Nephron progenitor cell (in vitro differentiated cells): Measurements from ENCODE around the gene MAP7.
A peak's percentile ranks its signal among the peaks of the same experiment; 100 is the strongest.

Source experiments
- DNase-seq: peaks from one replicate; pipeline ENCODE4 v3.0.0; 2021
- H3K27ac Mint-ChIP-seq: 2 replicates; pipeline ENCODE4 v1.8.0; 2021; ENCODE audit warnings: mild to moderate bottlenecking, moderate library complexity, mixed read lengths
- H3K27me3 Mint-ChIP-seq: 2 replicates; pipeline ENCODE4 v1.8.0; 2021; ENCODE audit warnings: mild to moderate bottlenecking, low read depth, mixed read lengths; ENCODE audit not compliant: poor library complexity
- H3K36me3 Mint-ChIP-seq: 2 replicates; pipeline ENCODE4 v1.8.0; 2021; ENCODE audit warnings: low read depth, mixed read lengths
- H3K4me1 Mint-ChIP-seq: 2 replicates; pipeline ENCODE4 v1.8.0; 2021; ENCODE audit warnings: mixed read lengths
- H3K4me3 Mint-ChIP-seq: 2 replicates; pipeline ENCODE4 v1.8.0; 2021; ENCODE audit warnings: mild to moderate bottlenecking, moderate library complexity, mixed read lengths
- H3K9me3 Mint-ChIP-seq: 2 replicates; pipeline ENCODE4 v1.8.0; 2021; ENCODE audit warnings: mild to moderate bottlenecking, moderate library complexity, mixed read lengths
- CTCF ChIP-seq: fragments of 200-600 bp; sonication (generic); IDR thresholded peaks from 2 replicates; pipeline ENCODE4 v1.5.0; 2021; ENCODE audit warnings: antibody characterized with exemption

MAP7 gene

GRCh38 chr6:136548582-136549299 lies 1.5 kb downstream of the MAP7 start:
- H3K4me3 Mint-ChIP-seq: peak overlapping the region; percentile 82
- peaks cover 21% of the 10 kb centered on the region for H3K4me1 Mint-ChIP-seq
- DNase-seq: no peak
- H3K36me3 Mint-ChIP-seq: no peaks in the 10 kb centered on the region
- TF ChIP-seq CTCF: no peak
- H3K27ac Mint-ChIP-seq: no peak overlapping the region
- H3K9me3 Mint-ChIP-seq: no peaks in the 10 kb centered on the region
- peaks cover 88% of the 10 kb centered on the region for H3K27me3 Mint-ChIP-seq

DNA sequence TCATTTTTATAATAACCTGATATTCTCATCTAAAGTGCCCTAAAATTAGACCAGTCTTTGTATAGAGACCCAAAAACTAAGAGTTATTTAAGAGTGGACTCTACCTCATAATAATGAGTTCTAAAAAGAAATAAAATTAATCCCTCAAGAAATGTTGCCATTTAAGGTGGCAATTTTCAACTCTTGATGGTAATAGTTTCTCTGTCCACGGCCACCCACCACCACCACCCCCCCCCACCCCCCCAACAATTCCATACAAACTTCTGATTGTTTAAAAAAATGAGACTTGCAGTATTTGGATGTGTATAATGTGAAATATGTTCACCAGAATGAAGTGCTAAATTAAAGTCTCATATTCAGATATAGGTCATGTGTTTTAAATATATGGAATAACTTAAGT lies 2.4 kb downstream of the MAP7 start:
- H3K27me3 Mint-ChIP-seq: peaks cover 86% of the 10 kb centered on the region
- peaks cover 21% of the 10 kb centered on the region for H3K4me1 Mint-ChIP-seq
- DNase-seq: no peak
- H3K27ac Mint-ChIP-seq: no peak overlapping the region
- no peak for TF ChIP-seq CTCF
- no peak overlapping the region for H3K4me3 Mint-ChIP-seq
- H3K9me3 Mint-ChIP-seq: no peaks in the 10 kb centered on the region
- H3K36me3 Mint-ChIP-seq: no peaks in the 10 kb centered on the region

GRCh38 chr6:136547336-136547735 lies 2.9 kb downstream of the MAP7 start:
- Mint-ChIP-seq H3K36me3 (no peaks in the 10 kb centered on the region), H3K4me1 (peaks cover 21% of the 10 kb centered on the region), H3K9me3 (no peaks in the 10 kb centered on the region), H3K4me3 (no peak overlapping the region), H3K27ac (no peak overlapping the region), H3K27me3 (peaks cover 85% of the 10 kb centered on the region)
- peak; percentile 63 for TF ChIP-seq CTCF
- no peak for DNase-seq

DNA sequence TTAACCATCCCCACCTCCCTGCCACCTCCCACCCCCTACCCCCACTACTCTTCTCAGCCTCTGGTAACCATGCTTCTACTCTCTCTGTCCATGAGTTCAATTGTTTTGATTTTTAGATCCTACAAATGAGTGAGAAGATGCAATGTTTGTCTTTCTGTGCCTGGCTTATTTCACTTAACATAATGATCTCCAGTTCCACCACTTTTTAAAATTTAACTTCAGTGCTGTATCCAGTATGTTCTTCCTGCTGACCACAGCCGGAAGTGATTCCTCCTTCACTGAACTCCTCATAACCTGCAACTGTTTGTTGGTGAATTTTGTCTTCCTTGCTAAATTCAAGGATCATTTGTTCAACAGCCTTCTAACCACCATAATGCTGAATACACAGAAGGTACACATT lies 3.9 kb downstream of the MAP7 start:
- Mint-ChIP-seq H3K9me3 (no peaks in the 10 kb centered on the region), H3K36me3 (no peaks in the 10 kb centered on the region), H3K4me1 (peaks cover 18% of the 10 kb centered on the region), H3K27ac (no peak overlapping the region), H3K27me3 (peaks cover 75% of the 10 kb centered on the region), H3K4me3 (no peak overlapping the region)
- no peak for DNase-seq
- TF ChIP-seq CTCF: no peak

DNA sequence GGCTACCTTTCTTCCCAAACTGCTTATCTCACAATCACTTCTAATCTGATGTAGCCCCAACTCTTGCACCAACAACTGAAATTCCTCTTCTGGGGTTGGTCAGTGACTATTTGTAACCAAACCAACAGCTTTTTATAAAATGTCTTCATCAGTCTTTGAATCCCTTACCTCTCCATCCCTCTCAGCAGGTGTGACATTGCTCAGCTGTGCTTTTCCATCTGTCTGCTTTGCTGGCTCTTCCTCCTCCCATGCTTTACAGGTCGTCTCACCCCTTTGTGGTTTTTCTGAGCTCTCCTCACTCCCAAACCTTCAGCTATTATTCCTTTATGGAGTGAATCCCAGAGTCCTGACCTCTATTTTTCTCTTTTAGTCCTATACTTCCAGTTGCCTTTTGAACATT lies 5.9 kb downstream of the MAP7 start:
- TF ChIP-seq CTCF: no peak
- Mint-ChIP-seq H3K27me3 (peaks cover 65% of the 10 kb centered on the region), H3K27ac (no peak overlapping the region), H3K36me3 (no peaks in the 10 kb centered on the region), H3K4me1 (peaks cover 26% of the 10 kb centered on the region), H3K4me3 (no peak overlapping the region), H3K9me3 (no peaks in the 10 kb centered on the region)
- no peak for DNase-seq

DNA sequence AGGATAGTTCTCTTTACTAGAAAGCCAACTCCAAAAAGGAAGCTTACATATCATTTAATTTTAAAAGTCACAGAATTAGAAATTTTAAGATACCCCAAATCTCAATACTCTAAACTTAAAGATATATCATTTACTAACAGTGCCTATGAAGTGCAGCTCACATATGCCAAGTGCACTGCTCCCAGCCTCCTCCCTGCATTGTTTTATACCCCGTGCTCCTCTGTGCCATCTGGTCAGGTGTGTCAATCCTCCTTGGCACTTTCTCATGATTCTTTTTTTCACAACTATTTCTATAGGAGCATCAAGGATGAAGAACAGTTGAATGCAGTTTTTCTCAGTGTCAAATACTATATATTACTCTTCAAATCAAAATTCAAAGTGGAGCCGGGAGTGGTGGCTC lies 8.8 kb downstream of the MAP7 start:
- DNase-seq: no peak
- Mint-ChIP-seq H3K4me3 (no peak overlapping the region), H3K4me1 (peaks cover 22% of the 10 kb centered on the region), H3K36me3 (no peaks in the 10 kb centered on the region), H3K9me3 (no peaks in the 10 kb centered on the region), H3K27me3 (peaks cover 42% of the 10 kb centered on the region), H3K27ac (no peak overlapping the region)
- no peak for TF ChIP-seq CTCF
